HL-60 (cell line): ENCODE measurements around the gene SEC11A.

Experiments used
- DNase-seq, 2 experiments: peaks; one replicate each; pipeline ENCODE4 v3.0.0-alpha.2; 2010 to 2020; ENCODE audit warnings: low read depth in 1 of 2, low spot score in 1 of 2
- H3K27ac ChIP-seq: fragments of 250-450 bp; sonication (Bioruptor Pico); replicated peaks from 2 replicates; pipeline ENCODE4 v1.5.1; 2020; ENCODE audit warnings: mild to moderate bottlenecking, moderate library complexity
- H3K27me3 ChIP-seq: fragments of 250-450 bp; sonication (Bioruptor Pico); 2 replicates; pipeline ENCODE4 v1.5.1; 2021; ENCODE audit warnings: mild to moderate bottlenecking, moderate library complexity; ENCODE audit not compliant: insufficient read depth, poor library complexity, severe bottlenecking
- H3K4me3 ChIP-seq: replicated peaks from 2 replicates; pipeline ENCODE4 v1.5.1; 2011; ENCODE audit warnings: mild to moderate bottlenecking, control low read depth, low read length; ENCODE audit not compliant: insufficient read depth
- CTCF ChIP-seq: IDR thresholded peaks from one replicate; pipeline ENCODE4 v1.5.1; 2011; ENCODE audit warnings: low read length, control low read depth, inconsistent platforms; ENCODE audit not compliant: insufficient read depth
- GABPA ChIP-seq: IDR thresholded peaks from 2 replicates; pipeline ENCODE4 v1.6.1; 2012; ENCODE audit warnings: low read depth
- POLR2AphosphoS5 ChIP-seq: IDR thresholded peaks from 2 replicates; pipeline ENCODE4 v1.6.1; 2012; ENCODE audit warnings: low read depth
- SPI1 ChIP-seq: IDR thresholded peaks from 2 replicates; pipeline ENCODE4 v1.6.1; 2012; ENCODE audit warnings: low read depth, mild to moderate bottlenecking, borderline replicate concordance
- TF ChIP-seq, protein P1 (sequence below): IDR thresholded peaks from 2 replicates; pipeline ENCODE4 v1.6.1; 2012; ENCODE audit warnings: low read depth; ENCODE audit not compliant: insufficient replicate concordance

Gene SEC11A

DNA sequence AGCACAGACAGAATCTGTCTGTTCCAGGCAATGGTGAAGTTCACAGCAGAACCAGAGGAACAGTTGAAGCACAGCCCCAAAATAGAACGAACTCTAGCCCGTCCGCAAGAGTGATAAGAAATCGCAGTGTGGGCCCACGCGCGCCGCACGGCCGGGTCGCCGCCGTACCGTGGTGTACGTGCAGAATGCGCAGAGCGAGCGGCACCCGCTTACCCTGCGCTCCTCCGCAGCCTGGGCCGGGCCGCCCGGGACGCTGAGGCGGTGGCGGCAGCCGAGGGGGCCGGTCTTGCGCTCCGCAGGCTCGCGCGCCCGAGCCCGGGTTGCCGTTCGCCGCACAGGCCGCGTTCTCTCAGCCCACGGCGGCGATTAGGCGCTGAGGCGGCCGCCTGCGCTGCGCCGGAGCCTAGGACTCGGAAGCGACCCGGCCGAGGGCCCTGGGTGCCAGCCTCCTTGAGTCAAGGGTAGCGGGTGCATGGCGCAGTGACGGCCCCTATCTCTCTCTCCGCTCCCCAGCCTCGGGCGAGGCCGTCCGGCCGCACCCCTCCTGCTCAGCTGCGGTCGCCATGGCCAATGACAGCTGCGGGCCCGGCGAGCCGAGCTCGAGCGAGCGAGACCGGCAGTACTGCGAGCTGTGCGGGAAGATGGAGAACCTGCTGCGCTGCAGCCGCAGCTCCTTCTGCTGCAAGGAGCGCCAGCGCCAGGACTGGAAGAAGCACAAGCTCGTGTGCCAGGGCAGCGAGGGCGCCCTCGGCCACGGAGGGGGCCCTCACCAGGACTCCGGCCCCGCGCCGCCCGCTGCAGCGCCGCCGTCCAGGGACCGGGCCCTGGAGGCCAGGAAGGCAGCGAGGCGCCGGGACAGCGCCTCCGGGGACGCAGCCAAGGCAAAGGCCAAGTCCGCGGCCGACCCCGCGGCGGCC is 82.4 kb downstream of the SEC11A start:
- Histone ChIP-seq H3K27ac (peak overlapping the region; percentile 70), H3K27me3 (no peaks in the 10 kb centered on the region), H3K4me3 (peak overlapping the region; percentile 62)
- DNase-seq, result peak; percentile 35 to 77
- TF ChIP-seq GABPA (no peak), POLR2AphosphoS5 (no peak), CTCF (no peak), SPI1 (no peak)
- TF ChIP-seq, protein P1, sequence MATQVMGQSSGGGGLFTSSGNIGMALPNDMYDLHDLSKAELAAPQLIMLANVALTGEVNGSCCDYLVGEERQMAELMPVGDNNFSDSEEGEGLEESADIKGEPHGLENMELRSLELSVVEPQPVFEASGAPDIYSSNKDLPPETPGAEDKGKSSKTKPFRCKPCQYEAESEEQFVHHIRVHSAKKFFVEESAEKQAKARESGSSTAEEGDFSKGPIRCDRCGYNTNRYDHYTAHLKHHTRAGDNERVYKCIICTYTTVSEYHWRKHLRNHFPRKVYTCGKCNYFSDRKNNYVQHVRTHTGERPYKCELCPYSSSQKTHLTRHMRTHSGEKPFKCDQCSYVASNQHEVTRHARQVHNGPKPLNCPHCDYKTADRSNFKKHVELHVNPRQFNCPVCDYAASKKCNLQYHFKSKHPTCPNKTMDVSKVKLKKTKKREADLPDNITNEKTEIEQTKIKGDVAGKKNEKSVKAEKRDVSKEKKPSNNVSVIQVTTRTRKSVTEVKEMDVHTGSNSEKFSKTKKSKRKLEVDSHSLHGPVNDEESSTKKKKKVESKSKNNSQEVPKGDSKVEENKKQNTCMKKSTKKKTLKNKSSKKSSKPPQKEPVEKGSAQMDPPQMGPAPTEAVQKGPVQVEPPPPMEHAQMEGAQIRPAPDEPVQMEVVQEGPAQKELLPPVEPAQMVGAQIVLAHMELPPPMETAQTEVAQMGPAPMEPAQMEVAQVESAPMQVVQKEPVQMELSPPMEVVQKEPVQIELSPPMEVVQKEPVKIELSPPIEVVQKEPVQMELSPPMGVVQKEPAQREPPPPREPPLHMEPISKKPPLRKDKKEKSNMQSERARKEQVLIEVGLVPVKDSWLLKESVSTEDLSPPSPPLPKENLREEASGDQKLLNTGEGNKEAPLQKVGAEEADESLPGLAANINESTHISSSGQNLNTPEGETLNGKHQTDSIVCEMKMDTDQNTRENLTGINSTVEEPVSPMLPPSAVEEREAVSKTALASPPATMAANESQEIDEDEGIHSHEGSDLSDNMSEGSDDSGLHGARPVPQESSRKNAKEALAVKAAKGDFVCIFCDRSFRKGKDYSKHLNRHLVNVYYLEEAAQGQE, result no peak

DNA sequence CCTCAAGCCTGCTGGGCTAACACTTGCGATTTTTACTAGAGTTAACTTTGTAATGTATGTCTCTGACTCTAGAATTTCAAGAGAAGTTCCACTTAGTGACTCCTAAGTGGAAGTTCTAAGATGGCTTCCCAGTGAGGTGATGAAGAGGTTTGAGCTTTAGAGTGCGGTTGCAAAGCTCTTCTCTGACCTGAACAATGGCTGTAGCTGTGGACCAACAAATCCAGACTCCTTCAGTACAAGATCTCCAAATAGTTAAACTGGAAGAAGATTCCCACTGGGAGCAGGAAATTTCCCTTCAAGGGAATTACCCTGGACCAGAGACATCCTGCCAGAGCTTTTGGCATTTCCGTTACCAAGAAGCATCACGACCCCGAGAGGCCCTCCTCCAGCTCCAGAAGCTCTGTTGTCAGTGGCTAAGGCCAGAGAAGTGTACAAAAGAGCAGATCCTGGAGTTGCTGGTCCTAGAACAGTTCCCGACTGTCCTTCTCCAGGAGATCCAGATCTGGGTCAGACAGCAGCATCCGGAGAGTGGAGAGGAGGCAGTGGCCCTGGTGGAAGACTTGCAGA is 84.2 kb downstream of the SEC11A start:
- DNase-seq, result no peak
- H3K27ac ChIP-seq, result peak overlapping the region; percentile 77
- no peak for TF ChIP-seq CTCF
- TF ChIP-seq SPI1, result no peak
- no peak for TF ChIP-seq POLR2AphosphoS5
- TF ChIP-seq GABPA, result no peak
- TF ChIP-seq, protein P1, result no peak

GRCh38 chr15:84629033-84629432 is 86.9 kb downstream of the SEC11A start:
- DNase-seq, result no peak
- Histone ChIP-seq H3K27ac (no peak overlapping the region), H3K4me3 (no peak overlapping the region), H3K27me3 (no peaks in the 10 kb centered on the region)
- TF ChIP-seq GABPA (no peak), POLR2AphosphoS5 (no peak), SPI1 (no peak), CTCF (no peak)
- TF ChIP-seq, protein P1, result no peak

More for the DNA sequence above, 84.2 kb downstream of the SEC11A start:
- no peaks in the 10 kb centered on the region for H3K27me3 ChIP-seq
- peak overlapping the region; percentile 66 for H3K4me3 ChIP-seq
